ENCODE measurements around the gene ADAMTSL3.
"Not testable (repeated sequence)": the region's sequence is repeated elsewhere in the genome, so short reads cannot be mapped to it uniquely, and the experiment has no call there.

The ADAMTSL3 gene

GRCh38 chr15:84050076-84050475, 396.2 kb downstream of the ADAMTSL3 start:
- DNase-seq: no peak

GRCh38 chr15:84051146-84051545, 397.2 kb downstream of the ADAMTSL3 start:
- DNase-seq: not testable (repeated sequence)

- DNase-seq: not testable (repeated sequence)
These were observed 400.6 kb downstream of the ADAMTSL3 start for GRCh38 chr15:84054544-84054943.

GRCh38 chr15:84057714-84058331, 403.9 kb downstream of the ADAMTSL3 start:
- DNase-seq: no peak

- not testable (repeated sequence) for DNase-seq
These were observed 409.8 kb downstream of the ADAMTSL3 start for GRCh38 chr15:84063674-84064073.

GRCh38 chr15:84068674-84069073, 414.8 kb downstream of the ADAMTSL3 start:
- DNase-seq: not testable (repeated sequence)

GRCh38 chr15:84078038-84078437, 424.1 kb downstream of the ADAMTSL3 start:
- DNase-seq: not testable (repeated sequence)

- not testable (repeated sequence) for DNase-seq
These were observed 425.5 kb downstream of the ADAMTSL3 start for GRCh38 chr15:84079325-84079884.

GRCh38 chr15:84079885-84080777, 426.2 kb downstream of the ADAMTSL3 start:
- no peak for DNase-seq

- DNase-seq: not testable (repeated sequence)
These were observed 426.8 kb downstream of the ADAMTSL3 start for GRCh38 chr15:84080778-84081084.

GRCh38 chr15:84081391-84082168, 427.7 kb downstream of the ADAMTSL3 start:
- DNase-seq: no peak

GRCh38 chr15:84082739-84083138, 428.8 kb downstream of the ADAMTSL3 start:
- no peak for DNase-seq

- DNase-seq: not testable (repeated sequence)
These were observed 432.1 kb downstream of the ADAMTSL3 start for GRCh38 chr15:84086071-84086470.
